ENCODE measurements around the gene OCA2. TPM values are rescaled to one million over a fixed set of nuclear protein-coding genes. Genes with fewer than 3 reads are reported as not detected.

Gene OCA2
- total RNA-seq, 2 experiments from 2014 or later = not detected

DNA sequence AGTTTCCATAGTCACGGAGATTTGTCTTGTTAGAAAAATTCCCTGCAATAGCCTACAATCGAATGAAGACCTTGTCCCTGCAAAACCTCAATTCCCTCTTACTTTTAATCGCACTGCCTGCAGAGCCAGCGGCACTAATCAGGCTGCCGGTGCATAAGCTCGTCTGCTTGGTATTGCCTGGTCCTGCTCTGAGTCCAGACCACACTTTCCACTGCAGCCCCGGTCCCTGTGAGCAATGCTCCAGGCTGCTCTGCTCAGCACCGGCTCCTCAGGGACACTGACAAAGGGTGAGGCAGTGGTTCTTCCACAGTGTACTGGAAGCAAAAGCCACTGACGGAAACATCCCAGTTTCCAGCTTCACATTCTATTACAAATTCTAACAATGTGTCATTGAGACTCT is 164.3 kb downstream of the OCA2 start:
- Mint-ChIP-seq H3K36me3 (ENCODE audit: low read depth) (no peaks in the 10 kb centered on the region), H3K27ac (no peak overlapping the region), H3K9me3 (no peaks in the 10 kb centered on the region), H3K27me3 (no peaks in the 10 kb centered on the region), H3K4me1 (no peaks in the 10 kb centered on the region), H3K4me3 (no peak overlapping the region)
- ChIA-PET CTCF (no interaction called here), POLR2A (no interaction called here)
- no peak for DNase-seq

DNA sequence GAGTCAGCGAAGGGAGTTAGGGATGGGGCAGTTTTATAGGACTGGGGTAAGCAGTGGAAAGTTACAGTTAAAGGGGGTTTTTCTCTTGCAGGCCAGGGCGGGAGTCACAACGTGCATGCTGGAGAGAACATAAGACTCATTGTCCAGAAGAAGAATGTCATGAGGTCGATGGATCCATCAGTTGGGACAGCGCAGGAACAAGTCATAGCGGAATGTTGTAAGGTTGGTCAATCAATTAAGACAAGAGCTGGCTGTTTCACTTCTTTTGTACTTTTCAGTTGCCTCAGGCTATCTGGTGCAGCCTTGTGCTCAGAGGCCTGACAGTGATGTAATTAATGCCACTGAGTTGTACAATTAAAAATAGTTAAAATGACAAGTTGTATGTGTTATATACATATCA is 165.6 kb downstream of the OCA2 start:
- Mint-ChIP-seq H3K9me3 (no peaks in the 10 kb centered on the region), H3K4me1 (no peaks in the 10 kb centered on the region), H3K4me3 (no peak overlapping the region), H3K36me3 (ENCODE audit: low read depth) (no peaks in the 10 kb centered on the region), H3K27me3 (no peaks in the 10 kb centered on the region), H3K27ac (no peak overlapping the region)
- POLR2A ChIA-PET = no interaction called here
- DNase-seq = no peak
- CTCF ChIA-PET = no interaction called here

DNA sequence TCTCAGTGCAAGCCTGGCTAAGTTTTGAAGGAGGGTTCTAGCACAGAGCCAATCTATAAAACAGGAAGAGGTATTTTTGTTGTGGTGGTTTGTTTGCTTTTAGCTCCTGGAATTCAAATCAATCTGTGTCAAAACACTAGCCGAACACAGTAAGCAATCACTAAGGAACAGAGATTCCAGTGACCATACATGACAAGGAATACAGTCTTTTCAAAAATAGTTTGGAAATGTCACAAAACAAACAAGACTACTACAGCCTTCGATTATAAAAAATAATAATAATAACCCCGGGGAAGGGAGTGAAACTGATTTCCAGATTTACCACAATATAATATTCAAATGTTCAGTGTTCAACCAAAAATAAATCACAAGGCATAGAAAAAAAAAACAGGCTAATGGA is 166.5 kb downstream of the OCA2 start:
- H3K9me3 Mint-ChIP-seq = no peaks in the 10 kb centered on the region
- POLR2A ChIA-PET = no interaction called here

DNA sequence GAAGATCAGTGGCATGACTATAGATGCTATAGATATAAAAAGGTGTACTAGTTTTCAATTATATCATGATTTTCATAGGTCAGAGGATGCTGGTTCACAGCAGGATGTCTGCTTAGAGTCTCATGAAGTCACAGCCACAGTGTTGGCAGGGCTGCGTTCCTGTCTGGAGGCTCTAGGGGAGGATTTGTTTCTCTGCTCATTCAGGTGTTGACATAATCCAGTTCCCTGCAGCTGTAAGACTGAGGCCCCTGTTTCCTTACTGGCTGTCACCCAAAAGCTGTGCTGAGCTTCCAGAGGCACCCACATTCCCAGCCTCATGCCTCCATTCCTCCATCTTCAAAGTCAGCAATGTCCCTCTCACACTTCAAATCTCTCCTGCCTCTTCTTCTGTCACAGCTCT is 170.7 kb downstream of the OCA2 start:
- CTCF ChIA-PET = no interaction called here
- no peak overlapping the region for H3K27ac Mint-ChIP-seq
- H3K36me3 Mint-ChIP-seq (ENCODE audit: low read depth) = no peaks in the 10 kb centered on the region

More for the DNA sequence above, 166.5 kb downstream of the OCA2 start:
- H3K4me3 Mint-ChIP-seq = no peak overlapping the region
- no peak for DNase-seq
- H3K4me1 Mint-ChIP-seq = no peaks in the 10 kb centered on the region
- no peaks in the 10 kb centered on the region for H3K36me3 Mint-ChIP-seq (ENCODE audit: low read depth)
- H3K27ac Mint-ChIP-seq = no peak overlapping the region
- CTCF ChIA-PET = no interaction called here
- no peaks in the 10 kb centered on the region for H3K27me3 Mint-ChIP-seq

DNA sequence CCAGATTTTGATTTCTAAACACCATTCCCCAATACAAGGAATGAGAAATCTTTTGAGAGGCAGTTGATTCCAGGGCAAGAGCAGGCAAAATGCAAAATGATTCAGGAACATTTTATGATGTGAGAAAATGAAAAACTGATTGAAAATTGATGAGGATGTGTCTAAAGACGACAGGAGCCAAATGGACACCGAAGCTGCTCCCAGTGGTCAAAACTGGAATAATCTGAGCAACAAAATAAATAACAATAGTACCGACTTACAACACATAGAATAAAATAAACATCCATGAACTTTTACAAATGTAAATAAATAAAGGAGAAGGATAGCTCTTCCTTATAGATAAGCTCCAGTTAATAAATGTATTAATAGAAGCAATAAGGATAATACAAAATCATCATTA is 186.8 kb downstream of the OCA2 start:
- POLR2A ChIA-PET = no interaction called here
- Mint-ChIP-seq H3K36me3 (ENCODE audit: low read depth) (no peaks in the 10 kb centered on the region), H3K4me1 (no peaks in the 10 kb centered on the region)

More for the DNA sequence above, 170.7 kb downstream of the OCA2 start:
- no peaks in the 10 kb centered on the region for H3K4me1 Mint-ChIP-seq
- no peak overlapping the region for H3K4me3 Mint-ChIP-seq
- H3K9me3 Mint-ChIP-seq = no peaks in the 10 kb centered on the region
- no peak for DNase-seq
- H3K27me3 Mint-ChIP-seq = no peaks in the 10 kb centered on the region
- POLR2A ChIA-PET = no interaction called here

DNA sequence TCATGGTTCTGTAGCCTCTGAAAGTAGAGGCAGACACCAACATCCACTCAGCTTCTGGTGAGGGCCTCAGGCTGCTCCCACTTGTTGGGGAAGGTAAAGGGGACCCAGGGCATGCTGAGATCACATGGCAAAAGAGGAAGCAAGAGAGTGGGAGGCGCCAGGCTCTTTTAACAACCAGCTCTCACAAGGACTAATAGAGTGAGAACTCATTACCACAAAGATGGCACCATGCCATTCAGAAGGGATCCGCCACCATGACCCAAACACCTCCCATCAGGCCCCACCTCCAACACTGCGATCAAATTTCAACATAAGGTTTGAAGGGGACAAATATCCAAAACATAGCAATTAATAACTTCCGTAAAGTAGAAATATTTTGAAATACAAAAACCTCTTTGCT is 192.3 kb downstream of the OCA2 start:
- CTCF ChIA-PET = no interaction called here
- POLR2A ChIA-PET = no interaction called here
- peaks cover 12% of the 10 kb centered on the region for H3K9me3 Mint-ChIP-seq

More for the DNA sequence above, 186.8 kb downstream of the OCA2 start:
- Mint-ChIP-seq H3K27me3 (no peaks in the 10 kb centered on the region), H3K27ac (no peak overlapping the region), H3K9me3 (peaks cover 12% of the 10 kb centered on the region), H3K4me3 (no peak overlapping the region)
- CTCF ChIA-PET = no interaction called here
- no peak for DNase-seq

DNA sequence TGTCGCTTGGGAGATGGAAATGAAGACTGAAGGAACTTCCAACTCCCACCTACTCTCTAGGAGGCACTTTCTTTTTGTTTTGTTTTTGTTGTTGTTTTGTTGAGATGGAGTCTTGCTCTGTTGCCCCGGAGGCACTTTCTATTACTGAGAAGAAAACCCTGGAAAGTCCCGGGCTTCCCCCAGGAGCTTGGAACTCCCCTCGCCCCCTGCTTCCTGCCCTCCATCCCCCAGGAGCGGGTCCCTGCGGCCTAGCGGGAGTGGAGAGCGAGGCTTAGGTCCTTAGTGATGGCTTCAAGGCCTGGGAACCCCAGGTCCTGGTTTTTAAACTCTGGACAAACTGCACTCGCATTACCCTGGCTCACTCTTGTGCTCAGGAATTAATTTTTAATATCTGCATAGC is 195.7 kb downstream of the OCA2 start:
- Mint-ChIP-seq H3K36me3 (ENCODE audit: low read depth) (no peaks in the 10 kb centered on the region), H3K27me3 (no peaks in the 10 kb centered on the region), H3K9me3 (peaks cover 9% of the 10 kb centered on the region), H3K4me1 (no peaks in the 10 kb centered on the region), H3K27ac (no peak overlapping the region), H3K4me3 (no peak overlapping the region)
- no peak for DNase-seq
- ChIA-PET POLR2A (no interaction called here), CTCF (no interaction called here)

More for the DNA sequence above, 192.3 kb downstream of the OCA2 start:
- no peak for DNase-seq
- Mint-ChIP-seq H3K4me1 (no peaks in the 10 kb centered on the region), H3K27me3 (no peaks in the 10 kb centered on the region), H3K4me3 (no peak overlapping the region), H3K27ac (no peak overlapping the region), H3K36me3 (ENCODE audit: low read depth) (no peaks in the 10 kb centered on the region)

DNA sequence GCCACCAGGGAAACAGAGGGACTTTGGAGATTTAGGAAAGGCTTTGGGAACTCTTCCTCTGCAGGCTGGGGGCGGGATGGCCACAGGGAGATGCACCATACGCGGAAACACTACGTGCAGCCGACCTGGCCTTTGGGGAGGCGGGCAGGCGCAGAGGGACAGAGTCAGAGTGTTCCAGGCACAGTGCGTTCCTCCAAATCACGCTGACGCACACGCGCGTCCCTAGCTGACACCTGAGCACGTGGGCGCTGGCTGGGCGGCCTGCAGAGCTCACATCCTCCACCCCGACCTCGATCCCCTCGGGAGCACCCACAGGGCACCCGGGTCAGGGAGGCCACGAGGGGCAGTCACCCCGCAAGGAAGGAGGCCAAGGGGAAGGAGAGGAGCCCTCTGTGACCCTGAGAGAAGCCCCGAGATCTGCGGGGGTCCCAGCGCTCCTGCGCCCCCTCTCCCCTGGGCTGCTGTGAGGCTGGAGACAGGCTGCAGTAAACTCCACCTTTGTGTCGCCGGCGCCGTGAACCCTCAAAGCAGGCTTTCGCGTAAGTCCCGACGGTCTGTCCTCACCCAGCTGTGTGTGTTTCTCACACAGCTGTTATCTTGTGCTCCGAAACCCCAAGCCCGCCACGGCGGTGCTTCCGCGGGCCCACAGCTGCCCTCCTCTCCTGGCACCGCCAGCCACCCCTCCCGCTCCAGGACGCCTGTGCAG is 196.3 kb downstream of the OCA2 start:
- Mint-ChIP-seq H3K9me3 (peaks cover 11% of the 10 kb centered on the region), H3K27me3 (no peaks in the 10 kb centered on the region), H3K4me1 (no peaks in the 10 kb centered on the region), H3K4me3 (no peak overlapping the region), H3K36me3 (ENCODE audit: low read depth) (no peaks in the 10 kb centered on the region), H3K27ac (no peak overlapping the region)
- no peak for DNase-seq
- ChIA-PET POLR2A (no interaction called here), CTCF (no interaction called here)

DNA sequence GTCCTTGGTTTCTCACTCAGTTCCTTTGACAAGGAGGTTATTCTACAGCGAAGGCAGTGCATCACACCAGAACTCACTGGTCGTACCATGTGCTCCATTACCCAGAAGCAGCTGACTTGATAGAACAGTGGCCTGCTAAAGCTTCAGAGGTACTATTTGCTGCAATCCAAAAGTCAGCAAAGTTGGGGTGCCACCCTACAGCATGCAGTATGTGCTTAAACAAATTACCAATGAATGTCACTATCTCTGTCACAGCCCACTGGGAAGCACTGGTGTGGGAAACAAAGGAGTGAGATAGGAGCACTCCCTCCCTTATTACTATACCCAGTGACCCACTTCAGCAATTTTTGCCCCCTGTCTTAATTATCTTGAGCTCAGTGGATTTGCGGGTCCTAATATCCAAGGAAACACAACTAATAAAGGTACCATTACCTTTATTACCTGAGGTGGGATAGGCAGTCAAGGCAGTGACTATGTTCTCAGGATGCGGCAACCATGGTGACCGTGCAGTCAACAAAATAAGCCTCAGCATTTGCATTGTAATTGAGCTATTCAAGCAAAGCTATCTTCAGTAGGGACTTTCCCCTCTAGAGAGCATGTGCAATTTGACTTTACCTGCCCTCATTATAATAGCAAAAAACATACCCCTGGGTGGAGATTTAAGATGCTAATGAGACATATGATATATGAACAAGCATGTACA is 199.4 kb downstream of the OCA2 start:
- CTCF ChIA-PET = no interaction called here
- Mint-ChIP-seq H3K27me3 (no peaks in the 10 kb centered on the region), H3K9me3 (peaks cover 16% of the 10 kb centered on the region), H3K4me1 (no peaks in the 10 kb centered on the region), H3K36me3 (ENCODE audit: low read depth) (no peaks in the 10 kb centered on the region), H3K27ac (no peak overlapping the region), H3K4me3 (no peak overlapping the region)
- DNase-seq = no peak
- POLR2A ChIA-PET = no interaction called here

DNA sequence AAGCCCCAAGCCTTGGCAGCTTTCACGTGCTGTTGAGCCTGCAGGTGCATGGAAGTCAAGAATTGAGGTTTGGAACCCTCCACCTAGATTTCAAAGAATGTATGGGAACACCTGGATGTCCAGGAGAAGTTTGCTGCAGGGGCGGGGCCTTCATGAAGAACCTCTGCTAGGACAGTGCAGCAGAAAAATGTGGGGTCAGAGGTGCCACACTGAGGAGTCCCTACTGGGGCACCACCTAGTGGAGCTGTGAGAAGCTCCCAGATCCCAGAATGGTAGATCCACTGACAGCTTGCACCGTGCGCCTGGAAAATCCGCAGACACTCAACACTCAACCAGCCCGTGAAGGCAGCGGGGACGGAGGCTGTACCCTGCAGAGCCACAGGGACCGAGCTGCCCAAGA is 201.6 kb downstream of the OCA2 start:
- H3K27ac Mint-ChIP-seq = no peak overlapping the region
- no peak overlapping the region for H3K4me3 Mint-ChIP-seq
- H3K36me3 Mint-ChIP-seq (ENCODE audit: low read depth) = no peaks in the 10 kb centered on the region
- CTCF ChIA-PET = no interaction called here
- H3K4me1 Mint-ChIP-seq = no peaks in the 10 kb centered on the region
- DNase-seq = no peak
- no peaks in the 10 kb centered on the region for H3K27me3 Mint-ChIP-seq
- peaks cover 15% of the 10 kb centered on the region for H3K9me3 Mint-ChIP-seq
- POLR2A ChIA-PET = no interaction called here

DNA sequence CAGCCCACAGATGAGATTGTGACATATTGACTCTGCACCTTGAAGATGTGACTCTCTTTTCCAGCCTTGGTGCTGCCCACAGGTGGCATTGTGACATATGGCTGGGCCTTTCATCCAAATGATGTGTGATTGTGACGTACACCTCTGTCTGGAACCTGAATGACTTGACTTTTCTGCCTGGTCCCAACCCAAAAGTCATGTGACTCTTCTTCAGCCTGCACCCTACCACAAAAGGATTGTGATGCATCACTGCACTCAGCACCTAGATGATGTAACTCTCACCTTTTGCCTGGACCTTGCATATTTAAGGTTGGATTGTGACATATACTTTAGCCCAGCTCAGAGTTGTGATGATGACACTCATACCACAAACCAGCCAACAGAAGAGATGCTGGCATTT is 204.5 kb downstream of the OCA2 start:
- no peaks in the 10 kb centered on the region for H3K27me3 Mint-ChIP-seq
- no peaks in the 10 kb centered on the region for H3K36me3 Mint-ChIP-seq (ENCODE audit: low read depth)
- no peak for DNase-seq
- H3K27ac Mint-ChIP-seq = no peak overlapping the region
- H3K4me1 Mint-ChIP-seq = no peaks in the 10 kb centered on the region
- POLR2A ChIA-PET = no interaction called here
- peaks cover 16% of the 10 kb centered on the region for H3K9me3 Mint-ChIP-seq
- CTCF ChIA-PET = no interaction called here
- H3K4me3 Mint-ChIP-seq = no peak overlapping the region

DNA sequence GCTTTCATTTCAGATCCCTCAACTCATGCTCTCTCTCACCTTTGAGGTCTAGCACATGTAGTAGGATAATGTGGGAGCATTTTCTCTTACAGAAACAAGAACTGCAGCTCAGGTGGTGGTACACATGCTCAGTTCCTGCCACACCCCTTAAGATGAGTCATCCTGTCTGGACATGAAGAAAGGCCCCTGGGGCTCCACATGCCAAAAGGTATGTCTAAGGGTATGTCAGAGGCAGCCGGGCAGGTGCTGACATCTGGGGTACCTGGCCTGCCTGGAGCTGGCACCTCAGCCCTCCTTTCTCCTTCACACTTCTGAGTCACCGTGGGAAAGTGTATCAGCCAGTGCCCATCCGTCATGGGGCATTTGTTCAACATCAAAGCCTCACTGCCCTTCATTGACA is 209.9 kb downstream of the OCA2 start:
- Mint-ChIP-seq H3K4me3 (no peak overlapping the region), H3K27me3 (no peaks in the 10 kb centered on the region), H3K27ac (no peak overlapping the region), H3K9me3 (peaks cover 19% of the 10 kb centered on the region), H3K36me3 (ENCODE audit: low read depth) (no peaks in the 10 kb centered on the region), H3K4me1 (no peaks in the 10 kb centered on the region)
- no peak for DNase-seq
- ChIA-PET CTCF (no interaction called here), POLR2A (no interaction called here)

DNA sequence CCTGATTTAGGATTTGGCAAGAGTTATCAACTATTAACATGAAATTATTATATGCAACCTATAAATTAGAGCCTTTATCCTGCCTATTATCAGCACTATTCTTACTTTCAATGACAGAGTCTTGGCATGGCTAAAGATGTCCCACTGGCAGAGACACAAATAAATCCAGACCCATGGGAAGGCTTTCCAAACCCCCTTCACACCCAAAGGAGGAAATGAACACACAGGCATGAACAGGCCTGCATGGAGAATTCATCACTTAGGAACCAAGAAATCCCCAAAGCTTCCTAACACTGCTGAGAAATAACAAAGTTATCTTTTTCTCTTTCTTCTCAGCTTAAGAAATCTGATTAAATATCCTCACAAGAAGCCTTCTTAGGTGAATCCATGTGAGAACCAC is 213.9 kb downstream of the OCA2 start:
- Mint-ChIP-seq H3K4me3 (no peak overlapping the region), H3K27me3 (no peaks in the 10 kb centered on the region), H3K27ac (no peak overlapping the region), H3K36me3 (ENCODE audit: low read depth) (no peaks in the 10 kb centered on the region), H3K9me3 (peaks cover 13% of the 10 kb centered on the region), H3K4me1 (no peaks in the 10 kb centered on the region)
- no peak for DNase-seq
- CTCF ChIA-PET = no interaction called here
- POLR2A ChIA-PET = no interaction called here

DNA sequence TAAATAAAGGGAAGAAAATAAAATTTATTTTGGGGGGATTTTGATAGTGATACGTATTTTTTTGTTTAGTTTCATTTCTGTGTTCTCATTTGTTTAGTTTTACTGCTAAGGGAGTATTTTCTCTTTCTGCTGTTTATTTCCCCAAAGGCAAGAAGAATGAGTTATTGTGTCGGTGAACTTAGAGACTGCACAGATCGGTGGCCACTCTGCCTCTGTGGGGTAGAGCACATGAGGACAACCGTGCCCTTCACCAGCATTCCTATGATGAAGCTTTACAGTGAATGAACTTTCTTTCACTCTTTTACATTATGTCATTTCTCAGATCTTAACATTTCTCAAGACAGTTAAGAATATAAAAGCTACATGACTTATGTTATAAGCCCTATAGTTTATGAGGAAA is 214.4 kb downstream of the OCA2 start:
- H3K4me3 Mint-ChIP-seq = no peak overlapping the region
- no peaks in the 10 kb centered on the region for H3K27me3 Mint-ChIP-seq
- no peak for DNase-seq
- no peaks in the 10 kb centered on the region for H3K4me1 Mint-ChIP-seq
- peaks cover 12% of the 10 kb centered on the region for H3K9me3 Mint-ChIP-seq
- CTCF ChIA-PET = no interaction called here
- POLR2A ChIA-PET = no interaction called here
- H3K36me3 Mint-ChIP-seq (ENCODE audit: low read depth) = no peaks in the 10 kb centered on the region
- H3K27ac Mint-ChIP-seq = no peak overlapping the region

Data from activated CD4-positive, alpha-beta memory T cell treated with anti-CD3 and anti-CD28 coated beads, Interleukin-2, amount 10 ng/mL, durations not matched to agents 7 days and 5 days (primary cell).